WTC11 (cell line): ENCODE data around the gene HOXA7. TPM values are rescaled to one million over a fixed set of nuclear protein-coding genes. Genes with fewer than 3 reads are reported as not detected.

Experiments used
- ATAC-seq: fragments of 200-7000 bp; cut with Tn5 transposase; 2 replicates; pipeline ENCODE4 v1.10.0; 2021; ENCODE audit warnings: mild to moderate bottlenecking, moderate library complexity
- CTCF ChIA-PET: fragments of 300-600 bp; sonication (Branson Sonifier 250); formaldehyde crosslinking; loops from one replicate; lab custom pipeline; 2021; ENCODE audit warnings: antibody characterized with exemption; lab: Charles Lee
- POLR2A ChIA-PET: fragments of 350-600 bp; sonication (Branson Sonifier 250); formaldehyde crosslinking; loops from one replicate; lab custom pipeline; 2021; ENCODE audit warnings: antibody characterized with exemption; lab: Charles Lee
- DNase-seq: peaks from one replicate; pipeline ENCODE4 v3.0.0; 2021; ENCODE audit warnings: low spot score
- H3K27ac Mint-ChIP-seq: 2 replicates; pipeline ENCODE4 v1.8.0; 2021; ENCODE audit warnings: mixed read lengths
- H3K27me3 Mint-ChIP-seq: 2 replicates; pipeline ENCODE4 v1.8.0; 2021; ENCODE audit warnings: low read depth, mild to moderate bottlenecking, moderate library complexity, mixed read lengths
- H3K36me3 Mint-ChIP-seq: 2 replicates; pipeline ENCODE4 v1.8.0; 2021; ENCODE audit warnings: mixed read lengths
- H3K4me1 Mint-ChIP-seq: 2 replicates; pipeline ENCODE4 v1.8.0; 2022; ENCODE audit warnings: mixed read lengths
- H3K4me3 Mint-ChIP-seq: 2 replicates; pipeline ENCODE4 v1.8.0; 2021; ENCODE audit warnings: mild to moderate bottlenecking, moderate library complexity, mixed read lengths
- H3K9me3 Mint-ChIP-seq: 2 replicates; pipeline ENCODE4 v1.8.0; 2021; ENCODE audit warnings: mixed read lengths
- ATF3 ChIP-seq: sonication (generic); formaldehyde crosslinking; conservative IDR thresholded peaks from 2 replicates; pipeline ENCODE4 v1.8.1; 2022; ENCODE audit warnings: mild to moderate bottlenecking, missing genetic modification reagents
- CREM ChIP-seq: sonication (generic); formaldehyde crosslinking; IDR thresholded peaks from 2 replicates; pipeline ENCODE4 v1.8.1; 2022; ENCODE audit warnings: mild to moderate bottlenecking, missing genetic modification reagents, moderate library complexity
- IRF2 ChIP-seq: sonication (generic); formaldehyde crosslinking; IDR thresholded peaks from 2 replicates; pipeline ENCODE4 v1.8.0; 2022; ENCODE audit warnings: low read depth, missing genetic modification reagents, borderline replicate concordance
- MXD4 ChIP-seq: fragments of 250-450 bp; sonication (Bioruptor Pico); IDR thresholded peaks from 2 replicates; pipeline ENCODE4 v1.8.0; 2021; ENCODE audit warnings: mild to moderate bottlenecking, moderate library complexity, borderline replicate concordance
- NFATC4 ChIP-seq: fragments of 250-450 bp; sonication (Bioruptor Pico); IDR thresholded peaks from 2 replicates; pipeline ENCODE4 v1.9.0; 2021; ENCODE audit warnings: mild to moderate bottlenecking
- RORB ChIP-seq: fragments of 250-450 bp; sonication (Bioruptor Pico); IDR thresholded peaks from 2 replicates; pipeline ENCODE4 v1.9.0; 2021; ENCODE audit warnings: mild to moderate bottlenecking
- SMAD4 ChIP-seq: sonication (generic); formaldehyde crosslinking; IDR thresholded peaks from 2 replicates; pipeline ENCODE4 v1.8.0; 2022; ENCODE audit warnings: mild to moderate bottlenecking, missing genetic modification reagents
- SOX15 ChIP-seq: fragments of 250-450 bp; sonication (Bioruptor Pico); IDR thresholded peaks from 2 replicates; pipeline ENCODE4 v1.9.0; 2021; ENCODE audit warnings: mild to moderate bottlenecking
- TEAD1 ChIP-seq: sonication (generic); formaldehyde crosslinking; IDR thresholded peaks from 2 replicates; pipeline ENCODE4 v1.8.0; 2022; ENCODE audit warnings: mild to moderate bottlenecking, missing genetic modification reagents
- ZBTB21 ChIP-seq: sonication (generic); formaldehyde crosslinking; IDR thresholded peaks from 2 replicates; pipeline ENCODE4 v1.8.1; 2023; ENCODE audit warnings: mild to moderate bottlenecking, missing genetic modification reagents, borderline replicate concordance
- ZNF281 ChIP-seq: sonication (generic); formaldehyde crosslinking; IDR thresholded peaks from 2 replicates; pipeline ENCODE4 v1.8.0; 2023; ENCODE audit warnings: mild to moderate bottlenecking, missing genetic modification reagents
- ZNF317 ChIP-seq: sonication (generic); formaldehyde crosslinking; IDR thresholded peaks from 2 replicates; pipeline ENCODE4 v1.8.1; 2023; ENCODE audit warnings: low read depth, mild to moderate bottlenecking, moderate library complexity, missing genetic modification reagents, borderline replicate concordance
- ZNF423 ChIP-seq: fragments of 250-450 bp; sonication (Bioruptor Pico); IDR thresholded peaks from 2 replicates; pipeline ENCODE4 v2.1.2; 2022; ENCODE audit warnings: mild to moderate bottlenecking, moderate library complexity
- ZNF671 ChIP-seq: fragments of 250-450 bp; sonication (Bioruptor Pico); IDR thresholded peaks from 2 replicates; pipeline ENCODE4 v1.8.0; 2021; ENCODE audit warnings: mild to moderate bottlenecking
- ZSCAN18 ChIP-seq: fragments of 250-450 bp; sonication (Bioruptor Pico); IDR thresholded peaks from 2 replicates; pipeline ENCODE4 v2.1.2; 2022; ENCODE audit warnings: mild to moderate bottlenecking, moderate library complexity
- total RNA-seq: library from RNA; stranded (reverse); gene quantifications from 3 replicates; pipeline ENCODE4 v1.2.3, GENCODE V29; 2021

Gene HOXA7
- total RNA-seq, 1 experiment from 2014 or later, result not detected

- POLR2A ChIA-PET, result interaction anchor here (0.7 to 1.4 kb wide), 3 partner anchors 12 to 49 kb away, joined by 3 read pairs; no protein-coding TSS in a partner anchor
- H3K4me3 Mint-ChIP-seq, result peak within 1 kb of the TSS; percentile 71
- no peak within 1 kb of the TSS for H3K27ac Mint-ChIP-seq
- peaks cover 26% of the 10 kb centered on the region for H3K4me1 Mint-ChIP-seq
- CTCF ChIA-PET, result interaction anchor here (0.9 to 2.5 kb wide), 10 partner anchors 9 to 894 kb away, joined by 3 to 20 read pairs (median 5); partner anchors contain the start of genes HIBADH and HOXA5
- ATAC-seq (peak; percentile 41), DNase-seq (no peak)
- H3K9me3 Mint-ChIP-seq, result no peaks in the 10 kb centered on the region
- H3K27me3 Mint-ChIP-seq, result peaks cover 96% of the 10 kb centered on the region
- H3K36me3 Mint-ChIP-seq, result no peaks in the 10 kb centered on the region
- TF ChIP-seq ZBTB21, result no peak
- peak; percentile 48; the same call in 1 of the 2 replicates for TF ChIP-seq ZNF423 (CRISPR knock-in tag)
Measured at GRCh38 chr7:27199849-27200760, 43.6 kb upstream of the HOXA7 start, which contains the start of gene HOXA13. HOXA13 (minus strand) TSS chr7:27200091; CDS start chr7:27200077, 14 bp downstream.

GRCh38 chr7:27198871-27199801 is 42.7 kb upstream of the HOXA7 start:
- CTCF ChIA-PET, result interaction anchor here (0.9 to 2.5 kb wide), 10 partner anchors 10 to 895 kb away, joined by 3 to 20 read pairs (median 5); partner anchors contain the start of genes HIBADH and HOXA5
- peak overlapping the region; percentile 52 for H3K4me3 Mint-ChIP-seq
- H3K36me3 Mint-ChIP-seq, result no peaks in the 10 kb centered on the region
- TF ChIP-seq TEAD1 (CRISPR knock-in tag) (no peak), RORB (CRISPR knock-in tag) (no peak), ZNF317 (CRISPR knock-in tag) (no peak), ZSCAN18 (CRISPR knock-in tag) (no peak), SMAD4 (CRISPR knock-in tag) (no peak), IRF2 (CRISPR knock-in tag) (no peak), SOX15 (CRISPR knock-in tag) (no peak), CREM (CRISPR knock-in tag) (no peak), ATF3 (CRISPR knock-in tag) (no peak), NFATC4 (CRISPR knock-in tag) (no peak), ZNF281 (CRISPR knock-in tag) (no peak), ZBTB21 (no peak), MXD4 (CRISPR knock-in tag) (no peak), ZNF671 (CRISPR knock-in tag) (no peak)
- H3K27me3 Mint-ChIP-seq, result peaks cover 96% of the 10 kb centered on the region
- no peaks in the 10 kb centered on the region for H3K9me3 Mint-ChIP-seq
- H3K27ac Mint-ChIP-seq, result no peak overlapping the region
- peak; percentile 55 for DNase-seq
- POLR2A ChIA-PET, result interaction anchor here (1.1 to 1.4 kb wide), 2 partner anchors 11 to 50 kb away, joined by 3 read pairs; no protein-coding TSS in a partner anchor
- peak; percentile 40 for ATAC-seq
- peaks cover 24% of the 10 kb centered on the region for H3K4me1 Mint-ChIP-seq
